Measurements from ENCODE around the gene GNG7. TPM values are rescaled to one million over a fixed set of nuclear protein-coding genes. Genes with fewer than 3 reads are reported as not detected.

The GNG7 gene
- total and polyA plus RNA-seq, 10 of the 15 experiments (the other 5 are each of a cell fraction or from before 2014, with no cell fraction given) = 1.9 to 13.6 (median 6.5) TPM

DNA sequence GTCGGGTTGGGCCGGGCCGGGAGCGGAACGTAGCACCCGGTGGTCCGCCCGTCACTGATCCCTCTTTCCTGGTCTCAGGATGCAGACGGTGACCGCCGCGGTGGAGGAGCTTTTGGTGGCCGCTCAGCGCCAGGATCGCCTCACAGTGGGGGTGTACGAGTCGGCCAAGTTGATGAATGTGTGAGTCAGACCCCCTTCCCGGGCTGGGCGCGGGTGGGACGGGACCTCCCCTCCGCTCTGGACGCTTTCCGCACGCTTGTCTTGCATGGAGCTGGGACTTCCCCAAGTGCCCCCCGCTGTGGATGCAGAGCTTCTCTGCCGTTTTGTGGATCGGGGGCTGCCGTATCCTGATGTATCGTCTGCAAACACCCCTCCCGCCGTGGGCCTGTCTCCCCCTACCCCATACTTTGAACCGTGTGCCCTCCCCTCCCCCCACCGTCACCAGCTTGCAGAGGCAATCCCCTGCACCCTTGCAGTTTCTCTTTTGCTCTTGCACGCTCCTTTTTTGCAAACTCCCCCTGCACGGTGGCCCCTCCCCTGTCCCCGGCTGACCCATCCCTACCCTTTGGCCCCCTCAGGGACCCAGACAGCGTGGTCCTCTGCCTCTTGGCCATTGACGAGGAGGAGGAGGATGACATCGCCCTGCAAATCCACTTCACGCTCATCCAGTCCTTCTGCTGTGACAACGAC is 225.9 kb downstream of the GNG7 start (continued):
- TF ChIP-seq EZH2 (IDR thresholded peaks at IDR 0.05; ENCODE audit: borderline replicate concordance, control insufficient read depth, low read depth, low read length) = no peak
- no peak for TF ChIP-seq EGR1 (IDR thresholded peaks at IDR 0.05; ENCODE audit: borderline replicate concordance in 1 of 2, low read depth in 2 of 2, low read length in 2 of 2)
- TF ChIP-seq ESRRA (IDR thresholded peaks at IDR 0.05; ENCODE audit: low read length) = no peak
- TF ChIP-seq SP1 (IDR thresholded peaks at IDR 0.05; ENCODE audit: low read depth, low read length) = no peak
- TF ChIP-seq BRCA1 (IDR thresholded peaks at IDR 0.05; ENCODE audit: low read depth, low read length) = no peak
- TF ChIP-seq IRF5 (IDR thresholded peaks at IDR 0.05; ENCODE audit: borderline replicate concordance) = no peak
- TF ChIP-seq YY1 (IDR thresholded peaks at IDR 0.05; ENCODE audit: low read depth, low read length) = no peak
- no peak; the same call in 1 of the 2 replicates for TF ChIP-seq RB1 (IDR thresholded peaks at IDR 0.05; ENCODE audit: borderline replicate concordance)
- no peak for TF ChIP-seq EED (IDR thresholded peaks at IDR 0.05; ENCODE audit: low read depth)
- TF ChIP-seq PAX8 (IDR thresholded peaks at IDR 0.05) = no peak
- no peak for TF ChIP-seq TCF12 (IDR thresholded peaks at IDR 0.05; ENCODE audit: low read depth, low read length)
- TF ChIP-seq POLR2A (IDR thresholded peaks at IDR 0.05; ENCODE audit: low read depth, low read length) = peak; percentile 74; the same call in 1 of the 2 replicates
- TF ChIP-seq WRNIP1 (IDR thresholded peaks at IDR 0.05; ENCODE audit: borderline replicate concordance, low read depth, low read length) = no peak
- TF ChIP-seq TAF1 (IDR thresholded peaks at IDR 0.05; ENCODE audit: borderline replicate concordance, low read depth, low read length) = no peak
- TF ChIP-seq GATAD2B (conservative IDR thresholded peaks at IDR 0.05; ENCODE audit: low read depth) = no peak
- TF ChIP-seq POLR2AphosphoS2 (IDR thresholded peaks at IDR 0.05; ENCODE audit: low read depth, low read length) = no peak
- TF ChIP-seq, protein P1, sequence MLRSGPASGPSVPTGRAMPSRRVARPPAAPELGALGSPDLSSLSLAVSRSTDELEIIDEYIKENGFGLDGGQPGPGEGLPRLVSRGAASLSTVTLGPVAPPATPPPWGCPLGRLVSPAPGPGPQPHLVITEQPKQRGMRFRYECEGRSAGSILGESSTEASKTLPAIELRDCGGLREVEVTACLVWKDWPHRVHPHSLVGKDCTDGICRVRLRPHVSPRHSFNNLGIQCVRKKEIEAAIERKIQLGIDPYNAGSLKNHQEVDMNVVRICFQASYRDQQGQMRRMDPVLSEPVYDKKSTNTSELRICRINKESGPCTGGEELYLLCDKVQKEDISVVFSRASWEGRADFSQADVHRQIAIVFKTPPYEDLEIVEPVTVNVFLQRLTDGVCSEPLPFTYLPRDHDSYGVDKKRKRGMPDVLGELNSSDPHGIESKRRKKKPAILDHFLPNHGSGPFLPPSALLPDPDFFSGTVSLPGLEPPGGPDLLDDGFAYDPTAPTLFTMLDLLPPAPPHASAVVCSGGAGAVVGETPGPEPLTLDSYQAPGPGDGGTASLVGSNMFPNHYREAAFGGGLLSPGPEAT (IDR thresholded peaks at IDR 0.05; ENCODE audit: low read depth) = no peak; the same call in 1 of the 2 replicates
- no peak for TF ChIP-seq JUND (IDR thresholded peaks at IDR 0.05; ENCODE audit: low read depth, low read length)
- TF ChIP-seq MLLT1 (IDR thresholded peaks at IDR 0.05) = peak; percentile 23; the same call in 1 of the 2 replicates
- TF ChIP-seq HDAC2 (IDR thresholded peaks at IDR 0.05) = no peak
- TF ChIP-seq RELA (IDR thresholded peaks at IDR 0.05; ENCODE audit: borderline replicate concordance, partially characterized antibody) = no peak
- no peak for TF ChIP-seq KAT2A (conservative IDR thresholded peaks at IDR 0.05; ENCODE audit: control insufficient read depth, low read depth, low read length)
- TF ChIP-seq POLR2AphosphoS5 (IDR thresholded peaks at IDR 0.05; ENCODE audit: low read length) = peak; percentile 78
- no peak for TF ChIP-seq ATF7 (IDR thresholded peaks at IDR 0.05; ENCODE audit: low read depth)
- no peak for TF ChIP-seq ZNF207 (IDR thresholded peaks at IDR 0.05; ENCODE audit: borderline replicate concordance)
- no peak for TF ChIP-seq PAX5 (IDR thresholded peaks at IDR 0.05; ENCODE audit: borderline replicate concordance, low read depth, low read length)

All from GM12878 (cell line).